ENCODE measurements around the gene RAVER1. TPM values are rescaled to one million over a fixed set of nuclear protein-coding genes. Genes with fewer than 3 reads are reported as not detected.
A peak's percentile ranks its signal among the peaks of the same experiment; 100 is the strongest.

Gene RAVER1
- total and polyA plus RNA-seq, 8 donors: 3.3 to 74.7 (median 12.8) TPM

- WGBS, 5 donors: 0 to 2% (median 0%) methylated on average over 35 to 55 of the region's 55 CpGs
- intact Hi-C loops (cut with DNase I; ENCODE audit: low total_unique reads): no loop called here
- peak; percentile 91 to 95 for DNase-seq
- Histone ChIP-seq H3K4me1 (peaks cover 13 to 22% (median 15%) of the 10 kb centered on the region in 4 donors), H3K27ac (peak within 1 kb of the TSS in 4 of 5 donors; percentile 52 to 79 (median 68)), H3K9me3 (no peaks in the 10 kb centered on the region), H3K4me3 (peak within 1 kb of the TSS; percentile 71 to 99 (median 84)), H3K27me3 (no peaks in the 10 kb centered on the region), H3K36me3 (peaks cover 24 to 54% (median 50%) of the 10 kb centered on the region in 4 donors)
- TF ChIP-seq POLR2AphosphoS5 (IDR thresholded peaks at IDR 0.05) (peak; percentile 39 to 93 (median 50)), CTCF (IDR thresholded peaks at IDR 0.05) (no peak)
Observed at GRCh38 chr19:10315335-10316214, 17.8 kb downstream of the RAVER1 start, which contains the start of gene FDX2. Gene FDX2 (minus strand): TSS chr19:10316015. CDS start chr19:10315996, 19 bp downstream.

- DNase-seq: no peak
Observed at GRCh38 chr19:10309423-10309822, 23.9 kb downstream of the RAVER1 start, which contains the start of gene ZGLP1. Gene ZGLP1 (minus strand): TSS chr19:10309815.

GRCh38 chr19:10306327-10306726 lies 27.0 kb downstream of the RAVER1 start:
- peaks cover 0 to 13% (median 0%) of the 10 kb centered on the region in 3 donors for H3K27me3 ChIP-seq
- peaks cover 6 to 33% (median 22%) of the 10 kb centered on the region in 4 donors for H3K36me3 ChIP-seq
- TF ChIP-seq POLR2AphosphoS5 (IDR thresholded peaks at IDR 0.05) (no peak), EP300 (IDR thresholded peaks at IDR 0.05) (no peak)
- no peak overlapping the region for H3K27ac ChIP-seq
- H3K4me3 ChIP-seq: no peak overlapping the region
- H3K4me1 ChIP-seq: no peaks in the 10 kb centered on the region
- DNase-seq: no peak
- no peaks in the 10 kb centered on the region for H3K9me3 ChIP-seq
- intact Hi-C loops (cut with DNase I; ENCODE audit: low total_unique reads): no loop called here
- 86 to 94% (median 92%) methylated on average over 5 of the region's 5 CpGs for WGBS, 5 donors

More at GRCh38 chr19:10309423-10309822, 23.9 kb downstream of the RAVER1 start, which contains the start of gene ZGLP1:
- H3K4me1 ChIP-seq: peaks cover 0 to 5% (median 0%) of the 10 kb centered on the region in 4 donors
- H3K27ac ChIP-seq: no peak within 1 kb of the TSS
- no peaks in the 10 kb centered on the region for H3K9me3 ChIP-seq
- no peak within 1 kb of the TSS for H3K4me3 ChIP-seq
- H3K36me3 ChIP-seq: peaks cover 6 to 37% (median 25%) of the 10 kb centered on the region in 4 donors
- WGBS, 5 donors: 90 to 94% (median 93%) methylated on average over 19 to 24 of the region's 24 CpGs
- TF ChIP-seq POLR2A (IDR thresholded peaks at IDR 0.05): no peak
- no peak for TF ChIP-seq CTCF (IDR thresholded peaks at IDR 0.05)
- no peak for TF ChIP-seq POLR2AphosphoS5 (IDR thresholded peaks at IDR 0.05)
- intact Hi-C loops (cut with DNase I; ENCODE audit: low total_unique reads): no loop called here
- H3K27me3 ChIP-seq: no peaks in the 10 kb centered on the region

- intact Hi-C loops (cut with DNase I; ENCODE audit: low total_unique reads): no loop called here
- DNase-seq: no peak
- no peak overlapping the region for H3K4me3 ChIP-seq
- peak overlapping the region in 1 of 5 donors; percentile 38 for H3K27ac ChIP-seq
- TF ChIP-seq CTCF (IDR thresholded peaks at IDR 0.05) (no peak), POLR2AphosphoS5 (IDR thresholded peaks at IDR 0.05) (no peak)
- WGBS, 5 donors: 73 to 82% (median 82%) methylated on average over 15 to 17 of the region's 17 CpGs
- peaks cover 0 to 23% (median 0%) of the 10 kb centered on the region in 3 donors for H3K27me3 ChIP-seq
- peaks cover 3 to 24% (median 15%) of the 10 kb centered on the region in 4 donors for H3K36me3 ChIP-seq
- no peaks in the 10 kb centered on the region for H3K4me1 ChIP-seq
- no peaks in the 10 kb centered on the region for H3K9me3 ChIP-seq
Observed at GRCh38 chr19:10305139-10305806, 28.1 kb downstream of the RAVER1 start.

Measured in stomach (tissue), 9 donors.